Tongue (tissue), 2 donors: Measurements from ENCODE around the gene CDH16. TPM values are rescaled to one million over a fixed set of nuclear protein-coding genes. Genes with fewer than 3 reads are reported as not detected.
A peak's percentile ranks its signal among the peaks of the same experiment; 100 is the strongest.
"Not testable (repeated sequence)": the region's sequence is repeated elsewhere in the genome, so short reads cannot be mapped to it uniquely, and the experiment has no call there.

ENCODE experiments used
- DNase-seq: peaks from one replicate; pipeline ENCODE4 v3.0.0-alpha.2; 2015
- total RNA-seq: library from RNA; depleted of rRNA; stranded (reverse); fragments of >200 nt; gene quantifications from one replicate; pipeline ENCODE4 v1.2.3, GENCODE V29; 2014

CDH16 gene
- total RNA-seq: 0.31 TPM

GRCh38 chr16:66918803-66919568, at the start of gene CDH16:
Gene CDH16 (minus strand): TSS chr16:66918885. CDS start chr16:66918065, 820 bp downstream.
- DNase-seq: no peak

GRCh38 chr16:66964049-66964448, 45.4 kb upstream of the CDH16 start:
- DNase-seq: no peak

GRCh38 chr16:66961914-66962313, 43.2 kb upstream of the CDH16 start:
- no peak for DNase-seq

GRCh38 chr16:66961065-66961744, 42.5 kb upstream of the CDH16 start, which contains the start of gene CES3:
Gene CES3 (plus strand): TSS chr16:66961266. CDS start chr16:66961308, 42 bp downstream.
- DNase-seq: peak; percentile 54

- no peak for DNase-seq
Observed at GRCh38 chr16:66960270-66960669, 41.6 kb upstream of the CDH16 start.

GRCh38 chr16:66959704-66960161, 41.0 kb upstream of the CDH16 start:
- peak; percentile 71 for DNase-seq

GRCh38 chr16:66958857-66959703, 40.4 kb upstream of the CDH16 start:
- no peak for DNase-seq

GRCh38 chr16:66956154-66956457, 37.4 kb upstream of the CDH16 start:
- not testable (repeated sequence) for DNase-seq

GRCh38 chr16:66955363-66956153, 36.9 kb upstream of the CDH16 start:
- not testable (repeated sequence) for DNase-seq

GRCh38 chr16:66954097-66954659, 35.5 kb upstream of the CDH16 start:
- peak; percentile 89 for DNase-seq

- no peak for DNase-seq
Observed at GRCh38 chr16:66953462-66954096, 34.9 kb upstream of the CDH16 start.

- no peak for DNase-seq
Observed at GRCh38 chr16:66952430-66953110, 33.9 kb upstream of the CDH16 start.

GRCh38 chr16:66950971-66951790, 32.5 kb upstream of the CDH16 start:
- no peak for DNase-seq

GRCh38 chr16:66950437-66950836, 31.8 kb upstream of the CDH16 start:
- no peak for DNase-seq

- no peak for DNase-seq
Observed at GRCh38 chr16:66949472-66949871, 30.8 kb upstream of the CDH16 start.

GRCh38 chr16:66948837-66949225, 30.1 kb upstream of the CDH16 start:
- no peak for DNase-seq

- no peak for DNase-seq
Observed at GRCh38 chr16:66948134-66948836, 29.6 kb upstream of the CDH16 start.

GRCh38 chr16:66947302-66948065, 28.8 kb upstream of the CDH16 start:
- DNase-seq: peak; percentile 93
